SKM-1 treated with dmso at 0.1 percent for 144 hours (cell line): ENCODE data around the gene TFCP2.

Source experiments
- DNase-seq: peaks from one replicate; lab custom pipeline; 2025; ENCODE audit not compliant: unreplicated experiment; lab: John Stamatoyannopoulos, UW

The TFCP2 gene

GRCh38 chr12:51197736-51198567 is 25.0 kb upstream of the TFCP2 start:
- no peak for DNase-seq

- DNase-seq: no peak
Observed at GRCh38 chr12:51196547-51196946, 23.6 kb upstream of the TFCP2 start.

- DNase-seq: no peak
Observed at GRCh38 chr12:51195841-51196240, 22.9 kb upstream of the TFCP2 start.

GRCh38 chr12:51192284-51192671 is 19.3 kb upstream of the TFCP2 start:
- no peak for DNase-seq

- no peak for DNase-seq
Observed at GRCh38 chr12:51191516-51192283, 18.8 kb upstream of the TFCP2 start.

GRCh38 chr12:51190820-51191219 is 17.9 kb upstream of the TFCP2 start:
- DNase-seq: no peak

GRCh38 chr12:51189790-51190355 is 16.9 kb upstream of the TFCP2 start:
- DNase-seq: no peak

- DNase-seq: no peak
Observed at GRCh38 chr12:51188359-51189051, 15.6 kb upstream of the TFCP2 start.

GRCh38 chr12:51187370-51187987 is 14.5 kb upstream of the TFCP2 start:
- no peak for DNase-seq

- no peak for DNase-seq
Observed at GRCh38 chr12:51186465-51187085, 13.6 kb upstream of the TFCP2 start.

GRCh38 chr12:51185171-51185717 is 12.3 kb upstream of the TFCP2 start:
- no peak for DNase-seq

GRCh38 chr12:51183816-51184215 is 10.9 kb upstream of the TFCP2 start:
- DNase-seq: no peak

GRCh38 chr12:51183349-51183748 is 10.4 kb upstream of the TFCP2 start:
- no peak for DNase-seq

GRCh38 chr12:51181558-51181957 is 8.6 kb upstream of the TFCP2 start:
- no peak for DNase-seq

- DNase-seq: no peak
Observed at GRCh38 chr12:51177897-51178296, 5.0 kb upstream of the TFCP2 start.

- no peak for DNase-seq
Observed at GRCh38 chr12:51174501-51174900, 1.6 kb upstream of the TFCP2 start.

GRCh38 chr12:51171884-51172514 is 936 bp downstream of the TFCP2 start:
- DNase-seq: no peak

GRCh38 chr12:51163795-51164194 is 9.1 kb downstream of the TFCP2 start:
- no peak for DNase-seq

- DNase-seq: no peak
Observed at GRCh38 chr12:51162217-51162616, 10.7 kb downstream of the TFCP2 start.
